ENCODE measurements around the gene SLC2A11. TPM values are rescaled to one million over a fixed set of nuclear protein-coding genes. Genes with fewer than 3 reads are reported as not detected.

Gene SLC2A11
- total RNA-seq, 2 experiments from 2014 or later = 8.0 to 8.6 TPM

DNA sequence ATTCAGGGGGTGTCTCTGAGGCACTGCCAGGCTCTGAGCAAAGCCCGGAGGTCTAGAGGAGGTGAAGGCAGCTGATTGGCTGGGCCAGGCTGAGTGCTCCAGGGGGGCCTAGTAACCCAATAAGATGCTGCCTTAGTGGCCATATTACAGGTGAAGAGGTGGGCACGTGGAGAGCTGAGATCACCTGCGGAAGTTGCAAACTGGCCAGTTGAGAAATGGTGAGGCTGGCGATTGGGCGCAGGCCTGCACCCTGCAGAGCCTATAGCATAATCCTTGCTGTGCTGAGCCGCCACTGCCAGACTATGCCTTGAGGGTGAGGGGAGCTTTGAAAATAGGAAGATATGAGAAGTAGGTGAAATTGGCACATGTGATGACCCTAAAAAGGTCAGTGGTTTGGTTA lies 40.5 kb upstream of the SLC2A11 start:
- Mint-ChIP-seq H3K27ac (no peak overlapping the region), H3K4me3 (no peak overlapping the region), H3K36me3 (ENCODE audit: low read depth) (peaks cover 34% of the 10 kb centered on the region), H3K4me1 (ENCODE audit: low read depth) (peaks cover 10% of the 10 kb centered on the region), H3K27me3 (no peaks in the 10 kb centered on the region), H3K9me3 (no peaks in the 10 kb centered on the region)
- ChIA-PET CTCF (no interaction called here), POLR2A (no interaction called here)
- DNase-seq (no peak), ATAC-seq (no peak)
- intact Hi-C loops (cut with micrococcal nuclease) = no loop called here
- no peak for TF ChIP-seq CTCF (IDR thresholded peaks at IDR 0.05)

- intact Hi-C loops (cut with micrococcal nuclease) = no loop called here
Observed at GRCh38 chr22:23818541-23818940, 39.1 kb upstream of the SLC2A11 start.

DNA sequence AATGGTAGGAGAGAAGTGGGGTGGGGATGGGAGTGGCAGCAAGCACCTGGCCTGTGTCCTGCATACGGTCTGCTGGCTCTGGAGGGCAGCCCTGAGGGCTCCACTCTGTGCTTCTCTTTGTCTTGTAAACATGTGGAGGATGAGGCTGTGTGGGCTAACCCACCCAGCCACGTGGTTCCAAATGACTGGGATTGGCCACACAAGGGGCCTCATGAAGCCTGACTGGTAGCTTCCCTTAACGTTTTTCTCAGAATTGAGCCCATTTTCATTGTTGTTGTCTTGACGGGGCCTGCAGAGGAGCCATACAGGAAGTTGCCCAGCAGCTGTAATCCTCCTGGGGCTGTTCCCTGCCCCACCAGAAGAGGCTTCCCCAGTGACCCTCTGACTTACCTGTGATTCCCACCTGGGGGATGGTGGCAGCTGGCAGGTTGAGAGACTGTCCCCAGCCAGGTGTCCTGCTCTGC lies 36.9 kb upstream of the SLC2A11 start:
- peaks cover 51% of the 10 kb centered on the region for H3K36me3 Mint-ChIP-seq (ENCODE audit: low read depth)

More at GRCh38 chr22:23818541-23818940, 39.1 kb upstream of the SLC2A11 start:
- Mint-ChIP-seq H3K27me3 (no peaks in the 10 kb centered on the region), H3K4me1 (ENCODE audit: low read depth) (peaks cover 10% of the 10 kb centered on the region), H3K36me3 (ENCODE audit: low read depth) (peaks cover 43% of the 10 kb centered on the region), H3K9me3 (no peaks in the 10 kb centered on the region), H3K27ac (no peak overlapping the region), H3K4me3 (no peak overlapping the region)
- DNase-seq (no peak), ATAC-seq (no peak)
- no peak for TF ChIP-seq CTCF (IDR thresholded peaks at IDR 0.05)
- POLR2A ChIA-PET = no interaction called here
- CTCF ChIA-PET = interaction anchor here (1.6 kb wide), 1 partner anchor 10 kb away, joined by 3 read pairs; no protein-coding TSS in a partner anchor

DNA sequence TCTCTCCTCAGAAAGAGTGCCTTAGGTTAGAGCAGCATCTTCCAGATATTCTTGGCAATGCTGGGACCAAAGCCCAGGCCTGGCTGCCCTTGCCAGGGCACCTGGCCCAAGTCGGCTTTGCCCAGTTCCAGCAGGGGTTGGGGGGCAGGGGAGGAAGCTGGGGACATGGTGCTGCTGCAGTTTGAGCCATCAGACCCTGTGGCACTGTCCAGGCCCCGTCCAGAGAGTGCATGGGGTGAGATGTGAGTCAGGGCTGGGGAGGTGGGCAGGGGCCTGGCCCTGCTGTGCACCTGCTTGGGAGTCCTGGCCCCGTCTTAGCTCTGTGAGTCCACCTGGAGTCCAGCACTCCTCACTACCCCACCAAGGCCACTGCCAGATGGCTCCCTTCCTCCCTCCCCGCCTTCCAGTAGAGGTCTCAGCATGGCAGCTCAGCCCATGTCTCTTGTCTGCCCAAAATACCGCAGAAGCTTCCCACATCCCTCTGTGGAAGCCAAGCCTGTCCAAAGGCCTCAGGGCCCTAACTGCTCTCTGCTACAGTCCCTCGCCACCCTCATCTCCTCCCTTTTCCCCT lies 35.5 kb upstream of the SLC2A11 start:
- ATAC-seq (no peak), DNase-seq (no peak)
- no peak for TF ChIP-seq CTCF (IDR thresholded peaks at IDR 0.05)
- Mint-ChIP-seq H3K27me3 (no peaks in the 10 kb centered on the region), H3K27ac (peak overlapping the region; percentile 21), H3K4me1 (ENCODE audit: low read depth) (peaks cover 12% of the 10 kb centered on the region), H3K9me3 (no peaks in the 10 kb centered on the region), H3K36me3 (ENCODE audit: low read depth) (peaks cover 50% of the 10 kb centered on the region), H3K4me3 (no peak overlapping the region)
- POLR2A ChIA-PET = no interaction called here
- CTCF ChIA-PET = interaction anchor here (2.5 kb wide), 1 partner anchor 27 kb away, joined by 10 read pairs; no protein-coding TSS in a partner anchor
- intact Hi-C loops (cut with micrococcal nuclease) = no loop called here

More for the DNA sequence above, 36.9 kb upstream of the SLC2A11 start:
- peak overlapping the region; percentile 84 for H3K27ac Mint-ChIP-seq
- H3K27me3 Mint-ChIP-seq = no peaks in the 10 kb centered on the region
- H3K4me1 Mint-ChIP-seq (ENCODE audit: low read depth) = peaks cover 10% of the 10 kb centered on the region
- DNase-seq = peak; percentile 74
- ATAC-seq = peak; percentile 92
- ChIA-PET POLR2A (interaction anchor here (1.0 kb wide), 1 partner anchor 18 kb away, joined by 3 read pairs; the partner anchor contains the start of gene DERL3), CTCF (interaction anchor here (2.5 kb wide), 1 partner anchor 29 kb away, joined by 10 read pairs; no protein-coding TSS in a partner anchor)
- no peak overlapping the region for H3K4me3 Mint-ChIP-seq
- peak; percentile 16 for TF ChIP-seq CTCF (IDR thresholded peaks at IDR 0.05)
- H3K9me3 Mint-ChIP-seq = no peaks in the 10 kb centered on the region
- intact Hi-C loops (cut with micrococcal nuclease) = no loop called here

GRCh38 chr22:23823331-23823791 lies 34.3 kb upstream of the SLC2A11 start:
- H3K36me3 Mint-ChIP-seq (ENCODE audit: low read depth) = peaks cover 44% of the 10 kb centered on the region
- H3K4me1 Mint-ChIP-seq (ENCODE audit: low read depth) = peaks cover 12% of the 10 kb centered on the region
- no peak for TF ChIP-seq CTCF (IDR thresholded peaks at IDR 0.05)
- DNase-seq = no peak
- intact Hi-C loops (cut with micrococcal nuclease) = no loop called here
- ATAC-seq = no peak
- no peaks in the 10 kb centered on the region for H3K27me3 Mint-ChIP-seq
- no peak overlapping the region for H3K4me3 Mint-ChIP-seq
- ChIA-PET CTCF (no interaction called here), POLR2A (no interaction called here)
- H3K27ac Mint-ChIP-seq = no peak overlapping the region
- no peaks in the 10 kb centered on the region for H3K9me3 Mint-ChIP-seq

All from activated CD8-positive, alpha-beta T cell treated with anti-CD3 and anti-CD28 coated beads for 36 hours (primary cell).